Stimulated activated naive CD8-positive, alpha-beta T cell treated with anti-CD3 and anti-CD28 coated beads, Interleukin-15, amount 100 ng/mL, for 72 hours (primary cell): ENCODE data around the gene UBR1.
A peak's percentile ranks its signal among the peaks of the same experiment; 100 is the strongest.
"Not testable (repeated sequence)": the region's sequence is repeated elsewhere in the genome, so short reads cannot be mapped to it uniquely, and the experiment has no call there.

Experiments used
- ATAC-seq: fragments of 150-1000 bp; cut with Tn5 transposase; 2 replicates; pipeline ENCODE4 v1.10.0; 2021; ENCODE audit warnings: mild to moderate bottlenecking, moderate library complexity
- DNase-seq, 2 donors: peaks; one replicate each; pipeline ENCODE4 v3.0.0; 2021 to 2022
- H3K27ac Mint-ChIP-seq, 2 donors: one replicate each; pipeline ENCODE4 v1.8.0; 2022; ENCODE audit warnings: mild to moderate bottlenecking in 2 of 2, mixed read lengths in 2 of 2, moderate library complexity in 2 of 2
- H3K27me3 Mint-ChIP-seq: one replicate; pipeline ENCODE4 v1.8.0; 2022; ENCODE audit warnings: mixed read lengths
- H3K4me1 Mint-ChIP-seq: one replicate; pipeline ENCODE4 v1.8.0; 2022; ENCODE audit warnings: mild to moderate bottlenecking, mixed read lengths
- H3K4me3 Mint-ChIP-seq, 2 donors: one replicate each; pipeline ENCODE4 v1.8.0; 2022; ENCODE audit warnings: mild to moderate bottlenecking in 2 of 2, mixed read lengths in 2 of 2, moderate library complexity in 1 of 2
- H3K9me3 Mint-ChIP-seq, 2 donors: one replicate each; pipeline ENCODE4 v1.8.0; 2022; ENCODE audit warnings: mixed read lengths in 2 of 2

The UBR1 gene

GRCh38 chr15:43042885-43043284, 63.0 kb downstream of the UBR1 start:
- H3K9me3 Mint-ChIP-seq: peaks cover 5 to 7% of the 10 kb centered on the region in 2 donors
- H3K27ac Mint-ChIP-seq: no peak overlapping the region
- no peaks in the 10 kb centered on the region for H3K27me3 Mint-ChIP-seq
- ATAC-seq: no peak
- no peaks in the 10 kb centered on the region for H3K4me1 Mint-ChIP-seq
- DNase-seq: no peak
- no peak overlapping the region for H3K4me3 Mint-ChIP-seq

- DNase-seq, H3K9me3 Mint-ChIP-seq, H3K27ac Mint-ChIP-seq, H3K27me3 Mint-ChIP-seq, H3K4me3 Mint-ChIP-seq, H3K4me1 Mint-ChIP-seq, ATAC-seq: not testable (repeated sequence)
Measured at GRCh38 chr15:43041085-43041484, 64.8 kb downstream of the UBR1 start.

GRCh38 chr15:43035240-43035639, 70.6 kb downstream of the UBR1 start:
- not testable (repeated sequence) for ATAC-seq, H3K4me3 Mint-ChIP-seq, H3K9me3 Mint-ChIP-seq, H3K27ac Mint-ChIP-seq, DNase-seq, H3K4me1 Mint-ChIP-seq, H3K27me3 Mint-ChIP-seq

- Mint-ChIP-seq H3K9me3 (no peaks in the 10 kb centered on the region), H3K27ac (no peak overlapping the region), H3K4me3 (no peak overlapping the region), H3K4me1 (no peaks in the 10 kb centered on the region), H3K27me3 (no peaks in the 10 kb centered on the region)
- DNase-seq: no peak
- no peak for ATAC-seq
Measured at GRCh38 chr15:43029476-43029875, 76.4 kb downstream of the UBR1 start.

GRCh38 chr15:43025150-43025549, 80.7 kb downstream of the UBR1 start:
- H3K4me3 Mint-ChIP-seq: no peak overlapping the region
- DNase-seq: no peak

GRCh38 chr15:43014671-43015070, 91.2 kb downstream of the UBR1 start:
- ATAC-seq, H3K27ac Mint-ChIP-seq, H3K4me3 Mint-ChIP-seq, H3K9me3 Mint-ChIP-seq, DNase-seq, H3K4me1 Mint-ChIP-seq, H3K27me3 Mint-ChIP-seq: not testable (repeated sequence)

More at GRCh38 chr15:43025150-43025549, 80.7 kb downstream of the UBR1 start:
- Mint-ChIP-seq H3K9me3 (no peaks in the 10 kb centered on the region), H3K27me3 (no peaks in the 10 kb centered on the region), H3K27ac (no peak overlapping the region), H3K4me1 (no peaks in the 10 kb centered on the region)
- ATAC-seq: no peak

- Mint-ChIP-seq H3K9me3 (no peaks in the 10 kb centered on the region), H3K4me3 (no peak overlapping the region), H3K27ac (no peak overlapping the region), H3K4me1 (no peaks in the 10 kb centered on the region), H3K27me3 (no peaks in the 10 kb centered on the region)
- ATAC-seq (no peak), DNase-seq (no peak)
Measured at GRCh38 chr15:43009206-43009605, 96.6 kb downstream of the UBR1 start.

DNA sequence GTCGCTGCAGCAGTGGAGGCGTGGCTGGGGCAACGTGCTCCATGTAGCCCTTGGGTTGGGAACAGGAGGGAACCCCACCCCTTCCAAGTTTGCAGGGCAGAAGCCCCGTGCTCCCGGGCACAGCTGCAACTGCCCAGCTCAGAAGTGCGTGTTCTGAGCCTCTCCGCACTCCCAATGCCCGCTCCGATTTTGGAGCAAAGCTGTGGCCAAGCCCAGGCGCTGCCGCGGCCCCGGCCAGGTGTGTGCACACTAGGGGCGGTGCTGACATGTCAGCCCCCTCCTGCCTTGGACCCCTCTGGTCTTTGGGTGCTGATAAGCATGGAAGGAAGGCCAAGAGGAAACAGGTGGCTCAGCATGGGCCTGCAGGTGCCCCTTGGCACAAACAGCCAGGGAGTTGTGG, 97.7 kb downstream of the UBR1 start:
- Mint-ChIP-seq H3K4me1 (no peaks in the 10 kb centered on the region), H3K27me3 (no peaks in the 10 kb centered on the region), H3K27ac (no peak overlapping the region), H3K4me3 (no peak overlapping the region), H3K9me3 (no peaks in the 10 kb centered on the region)
- ATAC-seq: no peak
- no peak for DNase-seq

GRCh38 chr15:43007551-43007950, 98.3 kb downstream of the UBR1 start:
- Mint-ChIP-seq H3K27ac (no peak overlapping the region), H3K27me3 (no peaks in the 10 kb centered on the region), H3K9me3 (no peaks in the 10 kb centered on the region), H3K4me1 (no peaks in the 10 kb centered on the region), H3K4me3 (no peak overlapping the region)
- no peak for DNase-seq
- ATAC-seq: no peak

DNA sequence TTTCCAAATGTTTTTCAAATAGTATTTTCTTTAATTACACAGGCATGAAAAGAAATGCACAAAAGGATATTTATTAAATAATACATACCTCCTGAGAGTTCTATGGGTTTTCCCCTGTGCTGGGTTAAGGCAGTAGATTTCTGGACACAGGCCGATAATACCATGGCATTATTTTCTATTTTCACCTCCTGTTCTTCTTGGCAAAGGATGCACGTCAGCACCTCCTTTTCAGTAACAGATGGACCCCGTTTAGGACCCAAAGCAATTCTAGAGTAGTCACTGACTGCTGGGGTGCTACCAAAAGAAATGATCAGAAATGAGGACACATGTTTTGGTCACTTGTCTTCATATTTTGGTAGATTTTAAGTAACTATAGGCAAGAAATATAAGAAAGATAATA, 98.8 kb downstream of the UBR1 start:
- no peak overlapping the region for H3K4me3 Mint-ChIP-seq
- DNase-seq (no peak), ATAC-seq (no peak)
- H3K9me3 Mint-ChIP-seq: no peaks in the 10 kb centered on the region
- no peaks in the 10 kb centered on the region for H3K27me3 Mint-ChIP-seq
- no peaks in the 10 kb centered on the region for H3K4me1 Mint-ChIP-seq
- no peak overlapping the region for H3K27ac Mint-ChIP-seq

DNA sequence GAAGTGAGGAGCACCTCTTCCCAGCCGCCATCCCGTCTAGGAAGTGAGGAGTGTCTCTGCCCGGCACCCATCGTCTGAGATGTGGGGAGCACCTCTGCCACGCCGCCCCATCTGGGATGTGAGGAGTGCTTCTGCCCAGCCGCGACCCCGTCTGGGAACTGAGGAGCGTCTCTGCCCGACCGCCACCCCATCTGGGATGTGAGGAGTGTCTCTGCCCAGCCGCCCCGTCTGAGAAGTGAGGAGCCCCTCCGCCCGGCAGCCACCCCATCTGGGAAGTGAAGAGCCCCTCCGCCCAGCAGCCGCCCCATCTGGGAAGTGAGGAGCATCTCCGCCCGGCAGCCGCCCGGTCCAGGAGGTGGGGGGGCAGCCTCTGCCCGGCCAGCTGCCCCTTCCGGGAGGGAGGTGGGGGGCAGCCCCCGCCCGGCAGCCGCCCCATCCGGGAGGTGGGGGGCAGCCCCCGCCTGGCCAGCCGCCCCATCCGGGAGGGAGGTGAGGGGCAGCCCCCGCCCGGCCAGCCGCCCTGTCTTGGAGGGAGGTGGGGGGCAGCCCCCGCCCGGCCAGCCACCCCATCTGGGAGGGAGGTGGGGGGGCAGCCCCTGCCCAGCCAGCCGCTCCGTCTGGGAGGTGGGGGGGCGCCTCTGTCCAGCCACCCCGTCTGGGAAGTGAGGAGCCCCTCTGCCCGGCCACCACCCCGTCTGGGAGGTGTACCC, 100.8 kb downstream of the UBR1 start:
- peak; percentile 43 for ATAC-seq
- not testable (repeated sequence) for H3K4me1 Mint-ChIP-seq, H3K9me3 Mint-ChIP-seq, H3K27me3 Mint-ChIP-seq, DNase-seq, H3K27ac Mint-ChIP-seq, H3K4me3 Mint-ChIP-seq

- peak overlapping the region in 1 of 2 donors; percentile 5 for H3K27ac Mint-ChIP-seq
- no peaks in the 10 kb centered on the region for H3K27me3 Mint-ChIP-seq
Measured at GRCh38 chr15:42999201-42999779, 106.5 kb downstream of the UBR1 start.

GRCh38 chr15:42996871-42997270, 109.0 kb downstream of the UBR1 start:
- Mint-ChIP-seq H3K27me3 (no peaks in the 10 kb centered on the region), H3K27ac (no peak overlapping the region), H3K9me3 (no peaks in the 10 kb centered on the region), H3K4me1 (no peaks in the 10 kb centered on the region), H3K4me3 (no peak overlapping the region)
- ATAC-seq: no peak
- no peak for DNase-seq

More at GRCh38 chr15:42999201-42999779, 106.5 kb downstream of the UBR1 start:
- no peaks in the 10 kb centered on the region for H3K4me1 Mint-ChIP-seq
- no peak overlapping the region for H3K4me3 Mint-ChIP-seq
- H3K9me3 Mint-ChIP-seq: no peaks in the 10 kb centered on the region
- ATAC-seq (no peak), DNase-seq (no peak)

GRCh38 chr15:42994546-42994945, 111.3 kb downstream of the UBR1 start:
- no peak for ATAC-seq
- Mint-ChIP-seq H3K4me3 (no peak overlapping the region), H3K4me1 (no peaks in the 10 kb centered on the region), H3K27ac (no peak overlapping the region), H3K9me3 (no peaks in the 10 kb centered on the region), H3K27me3 (no peaks in the 10 kb centered on the region)
- DNase-seq: no peak

GRCh38 chr15:42992626-42993025, 113.2 kb downstream of the UBR1 start:
- DNase-seq (no peak), ATAC-seq (no peak)
- Mint-ChIP-seq H3K27ac (no peak overlapping the region), H3K27me3 (no peaks in the 10 kb centered on the region), H3K4me3 (no peak overlapping the region), H3K9me3 (no peaks in the 10 kb centered on the region), H3K4me1 (no peaks in the 10 kb centered on the region)

DNA sequence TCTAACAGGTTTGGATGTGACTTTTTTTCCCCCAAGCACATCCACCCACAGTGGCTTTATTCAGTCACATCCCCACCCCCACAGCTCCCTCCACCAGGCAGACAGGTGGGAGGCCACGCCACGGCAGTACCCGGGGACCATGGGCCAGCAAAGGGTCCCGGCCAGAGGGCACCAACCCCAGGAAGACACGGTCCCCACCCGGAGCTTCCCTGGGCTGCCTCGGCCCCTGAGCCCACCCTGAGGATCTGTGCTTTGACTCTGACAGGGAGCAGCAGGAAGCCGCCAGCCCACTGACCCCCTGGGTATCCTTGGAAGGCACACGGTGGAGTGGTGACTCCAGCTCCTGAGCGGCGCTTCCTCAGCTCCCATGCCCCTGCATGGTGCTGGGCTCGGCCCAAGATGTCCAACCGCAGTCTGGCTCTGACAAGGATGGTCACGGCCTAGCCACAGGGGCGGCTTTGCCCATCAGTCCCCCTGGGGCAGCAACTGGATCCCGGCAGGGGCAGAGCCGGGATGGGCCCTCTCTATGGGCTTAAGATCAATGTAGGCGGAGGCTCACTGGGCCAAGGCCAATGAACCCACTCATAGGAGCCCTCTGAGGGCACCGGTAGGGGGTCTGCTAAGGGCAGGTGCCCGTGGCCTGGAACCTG, 119.0 kb downstream of the UBR1 start:
- ATAC-seq (no peak), DNase-seq (no peak)
- H3K27ac Mint-ChIP-seq: no peak overlapping the region
- H3K4me3 Mint-ChIP-seq: no peak overlapping the region
- no peaks in the 10 kb centered on the region for H3K9me3 Mint-ChIP-seq
- no peaks in the 10 kb centered on the region for H3K4me1 Mint-ChIP-seq
- H3K27me3 Mint-ChIP-seq: no peaks in the 10 kb centered on the region
